GM08714 (cell line): Measurements from ENCODE around the gene TBC1D20.

ENCODE experiments used
- H3K4me3 ChIP-seq: fragments of 200-500 bp; sonication (Bioruptor generic); 2 replicates; pipeline ENCODE4 v1.5.1; 2014; ENCODE audit warnings: mild to moderate bottlenecking, low read length, inconsistent platforms
- ZNF274 ChIP-seq: IDR thresholded peaks from 2 replicates; pipeline ENCODE4 v1.6.1; 2012; ENCODE audit warnings: mild to moderate bottlenecking, low read depth, low read length

The TBC1D20 gene

DNA sequence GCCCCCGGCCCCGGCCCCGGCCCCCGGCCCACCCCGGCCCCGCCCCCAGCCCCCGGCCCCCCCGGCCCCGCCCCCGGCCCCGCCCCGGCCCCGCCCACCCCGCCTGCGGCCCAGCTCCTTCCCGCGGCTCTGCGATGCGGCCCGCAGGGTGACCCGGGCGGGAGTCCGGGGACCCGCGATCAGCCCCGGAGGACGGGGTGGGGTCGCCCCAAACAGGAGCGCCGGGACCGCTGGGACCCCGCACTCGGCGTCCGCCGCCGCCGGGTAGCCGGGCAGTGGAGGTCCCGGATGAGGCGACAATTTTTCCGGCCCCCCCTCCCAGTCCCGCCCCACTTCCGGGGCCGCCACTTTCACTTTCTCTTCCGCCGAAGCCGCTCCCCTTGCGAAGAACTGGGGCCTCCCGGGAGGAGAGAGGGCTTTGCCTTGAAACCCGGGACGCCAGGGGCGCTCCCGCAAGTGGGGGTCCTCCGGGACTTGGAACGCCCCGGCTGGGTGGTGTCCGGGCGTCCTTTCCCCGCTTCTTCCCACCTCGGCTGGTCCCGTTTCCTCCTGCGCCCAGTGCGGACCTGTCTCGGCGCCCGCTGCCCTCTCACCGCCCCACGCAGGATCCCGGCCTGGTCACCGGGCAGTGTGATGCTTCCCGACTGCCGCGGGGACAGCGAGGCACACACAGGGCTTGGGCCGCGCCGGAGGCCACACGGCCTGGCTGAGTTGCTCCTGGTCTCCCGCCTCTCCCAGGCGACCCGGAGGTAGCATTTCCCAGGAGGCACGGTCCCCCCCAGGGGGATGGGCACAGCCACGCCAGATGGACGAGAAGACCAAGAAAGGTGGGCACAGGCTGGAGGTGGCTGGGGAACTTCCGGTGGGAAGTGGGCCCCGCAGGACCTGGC lies 54.1 kb downstream of the TBC1D20 start, which contains the start of gene RBCK1:
Gene RBCK1, plus strand, starts transcription at position 347 of the 890 bp plus-strand sequence. Its CDS starts 459 bp downstream, at position 806.
- H3K4me3 ChIP-seq = peak within 1 kb of the TSS; percentile 86
- TF ChIP-seq ZNF274 = no peak

GRCh38 chr20:407133-407952 lies 55.0 kb downstream of the TBC1D20 start:
- no peak for TF ChIP-seq ZNF274
- peak overlapping the region; percentile 53; the same call in 1 of the 2 replicates for H3K4me3 ChIP-seq

DNA sequence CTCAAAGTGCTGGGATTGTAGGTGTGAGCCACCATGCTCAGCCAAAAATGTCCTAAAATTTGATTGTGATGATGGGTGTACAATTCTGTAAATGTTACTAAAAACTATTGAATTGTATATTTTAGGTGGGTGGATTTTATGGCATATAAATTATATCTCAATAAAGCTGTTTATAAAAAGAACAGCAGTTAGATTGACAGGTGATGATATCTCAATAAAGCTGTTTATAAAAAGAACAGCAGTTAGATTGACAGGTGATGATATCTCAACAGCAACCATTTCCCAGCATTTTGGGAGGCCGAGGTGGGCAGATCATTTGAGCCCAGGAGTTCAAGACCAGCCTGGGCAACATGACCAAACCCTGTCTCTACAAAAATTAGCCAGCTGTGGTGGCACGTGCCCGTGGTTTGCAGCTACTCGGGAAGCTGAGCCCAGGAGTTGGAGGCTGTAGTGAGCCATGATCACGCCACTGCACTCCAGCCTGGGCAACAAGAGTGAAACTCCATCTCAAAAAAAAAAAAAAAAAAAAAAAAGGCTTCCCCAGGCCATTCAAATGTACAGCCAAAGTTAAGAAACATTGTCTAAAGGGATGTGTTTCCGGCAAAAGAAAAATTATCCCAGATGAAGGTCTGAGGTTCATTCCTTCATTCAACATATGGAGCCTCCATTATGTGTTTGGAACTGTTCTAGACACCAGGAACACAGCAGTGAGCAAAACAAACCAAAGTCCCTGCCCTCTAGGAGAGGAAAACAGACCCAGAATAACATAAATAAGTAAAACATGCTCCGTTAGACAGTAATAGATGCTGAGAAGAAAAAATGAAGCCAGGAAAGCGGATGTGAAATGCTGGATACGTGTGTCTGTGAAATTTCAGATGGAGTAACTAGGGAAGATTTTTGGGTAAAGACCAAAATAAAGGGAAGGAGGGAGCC lies 55.9 kb downstream of the TBC1D20 start:
- H3K4me3 ChIP-seq = no peak overlapping the region
- TF ChIP-seq ZNF274 = no peak

DNA sequence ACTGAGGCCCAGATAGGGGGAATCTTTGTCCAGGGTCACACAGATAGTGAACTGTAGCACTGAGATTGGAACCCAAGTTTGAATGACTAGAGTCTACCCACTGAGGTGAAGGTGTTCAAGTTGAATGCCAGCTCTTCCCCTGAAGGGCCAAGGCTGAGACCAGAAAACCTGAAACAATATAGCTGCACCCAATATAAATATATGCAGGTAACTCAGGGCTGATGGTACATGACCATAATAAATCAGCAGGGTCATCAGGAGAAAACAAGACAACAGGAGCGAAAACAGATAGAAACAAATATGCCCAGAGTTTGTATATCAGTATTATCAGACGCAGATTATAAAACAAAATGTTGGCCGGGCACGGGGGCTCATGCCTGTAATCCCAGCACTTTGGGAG lies 58.2 kb downstream of the TBC1D20 start:
- no peak for TF ChIP-seq ZNF274
- H3K4me3 ChIP-seq = no peak overlapping the region

DNA sequence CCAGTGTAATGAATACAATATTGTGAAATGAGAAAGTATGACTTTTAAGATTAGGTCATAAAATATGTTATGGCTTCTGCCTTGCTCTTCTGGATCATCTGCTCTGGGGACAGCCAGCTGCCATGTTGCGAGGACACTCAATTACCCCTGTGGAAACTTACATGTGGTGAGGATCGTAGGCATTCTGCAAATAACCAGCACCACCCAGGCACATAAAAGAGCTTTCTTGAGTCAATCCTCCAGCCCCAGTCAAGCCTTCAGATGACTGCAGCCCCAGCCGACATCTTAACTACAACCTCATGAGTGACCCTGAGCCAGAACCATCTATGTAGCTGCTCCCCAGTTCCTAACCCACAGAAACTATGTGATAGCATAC lies 58.8 kb downstream of the TBC1D20 start:
- H3K4me3 ChIP-seq = no peak overlapping the region
- TF ChIP-seq ZNF274 = no peak

GRCh38 chr20:402898-403581 lies 59.3 kb downstream of the TBC1D20 start:
- TF ChIP-seq ZNF274 = no peak
- H3K4me3 ChIP-seq = no peak overlapping the region

GRCh38 chr20:402496-402885 lies 59.8 kb downstream of the TBC1D20 start:
- no peak for TF ChIP-seq ZNF274
- no peak overlapping the region for H3K4me3 ChIP-seq

GRCh38 chr20:401682-402495 lies 60.4 kb downstream of the TBC1D20 start:
- no peak overlapping the region for H3K4me3 ChIP-seq
- TF ChIP-seq ZNF274 = no peak

GRCh38 chr20:400454-401275 lies 61.7 kb downstream of the TBC1D20 start:
- no peak overlapping the region for H3K4me3 ChIP-seq
- TF ChIP-seq ZNF274 = no peak

- TF ChIP-seq ZNF274 = no peak
- H3K4me3 ChIP-seq = no peak overlapping the region
Observed at GRCh38 chr20:400128-400453, 62.2 kb downstream of the TBC1D20 start.

- no peak overlapping the region for H3K4me3 ChIP-seq
- TF ChIP-seq ZNF274 = no peak
Observed at GRCh38 chr20:399182-399707, 63.1 kb downstream of the TBC1D20 start.
